Activated CD4-positive, alpha-beta T cell treated with anti-CD3 and anti-CD28 coated beads for 36 hours (primary cell): ENCODE results near the gene DDAH2. TPM values are rescaled to one million over a fixed set of nuclear protein-coding genes. Genes with fewer than 3 reads are reported as not detected.

ENCODE experiments used
- ATAC-seq: fragments of 200-7000 bp; cut with Tn5 transposase; one replicate; pipeline ENCODE4 v1.10.0; 2021; ENCODE audit warnings: mild to moderate bottlenecking, moderate library complexity
- CTCF ChIA-PET: fragments of 350-600 bp; sonication (Branson Sonifier 250); formaldehyde crosslinking; loops from one replicate; lab custom pipeline; 2021; ENCODE audit warnings: antibody characterized with exemption; lab: Charles Lee
- POLR2A ChIA-PET: fragments of 350-600 bp; sonication (Branson Sonifier 250); formaldehyde crosslinking; loops from one replicate; lab custom pipeline; 2021; ENCODE audit warnings: antibody characterized with exemption, inconsistent platforms; lab: Charles Lee
- DNase-seq: peaks from one replicate; pipeline ENCODE4 v3.0.0-alpha.2; 2020
- H3K27ac Mint-ChIP-seq: one replicate; pipeline ENCODE4 v1.8.0; 2021; ENCODE audit warnings: mixed read lengths
- H3K27me3 Mint-ChIP-seq: one replicate; pipeline ENCODE4 v1.8.0; 2021; ENCODE audit warnings: mixed read lengths
- H3K36me3 Mint-ChIP-seq: one replicate; pipeline ENCODE4 v1.8.0; 2021; ENCODE audit warnings: low read depth, mixed read lengths
- H3K4me1 Mint-ChIP-seq: one replicate; pipeline ENCODE4 v1.8.0; 2021; ENCODE audit warnings: mixed read lengths
- H3K4me3 Mint-ChIP-seq: one replicate; pipeline ENCODE4 v1.8.0; 2021; ENCODE audit warnings: mild to moderate bottlenecking, moderate library complexity, mixed read lengths
- H3K9me3 Mint-ChIP-seq: one replicate; pipeline ENCODE4 v1.8.0; 2021; ENCODE audit warnings: low read depth, mixed read lengths
- intact Hi-C, 2 experiments: fragments of 100-400 bp; cut with DNase I in 1 of 2; cut with micrococcal nuclease in 1 of 2; formaldehyde crosslinking; loops; one replicate each; pipeline versions ENCODE4 v1.14.2 to v1.15.1; 2022 to 2024; cut with DNase I, micrococcal nuclease
- total RNA-seq, 2 experiments: library from RNA; stranded (reverse); gene quantifications; one replicate each; pipeline ENCODE4 v1.2.3, GENCODE V29; 2021

The DDAH2 gene, protein sequence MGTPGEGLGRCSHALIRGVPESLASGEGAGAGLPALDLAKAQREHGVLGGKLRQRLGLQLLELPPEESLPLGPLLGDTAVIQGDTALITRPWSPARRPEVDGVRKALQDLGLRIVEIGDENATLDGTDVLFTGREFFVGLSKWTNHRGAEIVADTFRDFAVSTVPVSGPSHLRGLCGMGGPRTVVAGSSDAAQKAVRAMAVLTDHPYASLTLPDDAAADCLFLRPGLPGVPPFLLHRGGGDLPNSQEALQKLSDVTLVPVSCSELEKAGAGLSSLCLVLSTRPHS
- 1 to 10 TPM; 4.4 to 5.6 TPM for total RNA-seq

DNA sequence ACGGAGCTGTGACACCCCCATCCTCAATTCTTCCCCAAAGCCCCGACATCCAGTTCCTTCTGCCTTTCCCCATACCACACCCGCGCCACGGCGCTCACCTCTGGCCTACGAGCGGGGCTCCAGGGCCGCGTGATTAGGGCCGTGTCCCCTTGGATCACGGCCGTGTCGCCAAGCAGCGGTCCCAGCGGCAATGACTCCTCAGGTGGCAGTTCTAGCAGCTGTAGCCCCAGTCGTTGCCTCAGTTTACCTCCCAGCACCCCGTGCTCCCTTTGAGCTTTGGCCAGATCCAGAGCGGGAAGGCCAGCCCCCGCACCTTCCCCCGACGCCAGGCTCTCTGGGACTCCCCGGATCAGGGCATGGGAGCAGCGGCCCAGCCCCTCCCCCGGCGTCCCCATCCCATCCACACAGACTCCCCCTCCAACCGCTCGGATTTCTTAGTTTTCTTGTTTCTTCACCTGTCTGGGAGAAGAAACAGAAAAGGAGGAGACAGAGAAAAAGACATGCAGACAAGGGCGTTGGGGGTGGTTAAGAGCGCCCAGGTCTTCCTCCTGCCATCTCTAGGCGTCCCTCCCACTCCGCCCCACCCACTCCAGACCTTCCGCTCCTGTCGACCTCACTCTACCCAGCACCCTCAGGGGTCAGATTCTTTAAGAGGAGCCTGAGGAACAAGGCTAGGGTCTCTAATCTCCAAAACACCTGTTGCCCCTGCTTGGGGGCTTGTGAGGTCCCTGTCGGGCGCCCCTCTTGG is at the start of gene DDAH2:
Gene DDAH2 (minus strand): TSS at position 533 of the 748 bp plus-strand sequence. CDS start 138 bp downstream, at position 395.
- peaks cover 59% of the 10 kb centered on the region for H3K4me1 Mint-ChIP-seq
- H3K36me3 Mint-ChIP-seq = peaks cover 32% of the 10 kb centered on the region
- ATAC-seq = peak; percentile 14

DNA sequence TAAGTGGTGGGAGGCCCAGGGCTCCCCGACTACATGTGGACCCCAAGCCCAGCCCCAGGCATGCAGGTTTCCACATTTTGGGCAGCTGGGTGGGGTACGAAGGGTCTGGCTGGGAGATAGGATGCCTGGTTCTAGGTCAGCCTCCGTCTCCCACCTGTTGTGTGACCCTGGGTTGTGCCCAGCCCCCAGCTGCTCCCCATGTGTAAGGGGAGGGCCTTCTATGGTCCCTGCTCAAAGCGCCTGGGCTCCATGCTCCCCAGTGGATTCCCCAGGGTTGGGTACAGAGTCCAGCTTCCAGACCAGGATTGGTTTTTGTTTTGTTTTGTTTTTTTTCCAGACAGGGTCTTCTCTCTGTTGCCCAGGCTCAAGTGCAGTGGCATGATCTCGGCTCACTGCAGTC is 49.1 kb upstream of the DDAH2 start:
- no peaks in the 10 kb centered on the region for H3K27me3 Mint-ChIP-seq
- ChIA-PET POLR2A (no interaction called here), CTCF (interaction anchor here (0.6 to 1.2 kb wide), 3 partner anchors 20 to 1045 kb away, joined by 3 to 5 read pairs (median 3); no protein-coding TSS in a partner anchor)
- H3K9me3 Mint-ChIP-seq = no peaks in the 10 kb centered on the region
- no peak for ATAC-seq
- intact Hi-C loops = no loop called here
- no peak for DNase-seq
- peaks cover 27% of the 10 kb centered on the region for H3K4me1 Mint-ChIP-seq
- peaks cover 40% of the 10 kb centered on the region for H3K36me3 Mint-ChIP-seq
- no peak overlapping the region for H3K27ac Mint-ChIP-seq
- no peak overlapping the region for H3K4me3 Mint-ChIP-seq

More for the DNA sequence above, at the start of gene DDAH2:
- CTCF ChIA-PET = interaction anchor here (0.6 to 1.9 kb wide), 12 partner anchors 9 to 231 kb away, joined by 3 to 8 read pairs (median 4); partner anchors contain the start of genes ABHD16A, MSH5 and NEU1
- H3K27me3 Mint-ChIP-seq = no peaks in the 10 kb centered on the region
- peak within 1 kb of the TSS; percentile 69 for H3K4me3 Mint-ChIP-seq
- no peak for DNase-seq
- POLR2A ChIA-PET = no interaction called here
- intact Hi-C loops = loop anchor here (1.0 to 2.0 kb wide), 6 partner anchors 9 to 98 kb away; partner anchors contain the start of genes HSPA1B (in 2 of the 2), ABHD16A (in 1 of the 2), LY6G5C (in 1 of the 2) and VARS1 (in 1 of the 2)
- H3K9me3 Mint-ChIP-seq = no peaks in the 10 kb centered on the region
- H3K27ac Mint-ChIP-seq = peak within 1 kb of the TSS; percentile 5

DNA sequence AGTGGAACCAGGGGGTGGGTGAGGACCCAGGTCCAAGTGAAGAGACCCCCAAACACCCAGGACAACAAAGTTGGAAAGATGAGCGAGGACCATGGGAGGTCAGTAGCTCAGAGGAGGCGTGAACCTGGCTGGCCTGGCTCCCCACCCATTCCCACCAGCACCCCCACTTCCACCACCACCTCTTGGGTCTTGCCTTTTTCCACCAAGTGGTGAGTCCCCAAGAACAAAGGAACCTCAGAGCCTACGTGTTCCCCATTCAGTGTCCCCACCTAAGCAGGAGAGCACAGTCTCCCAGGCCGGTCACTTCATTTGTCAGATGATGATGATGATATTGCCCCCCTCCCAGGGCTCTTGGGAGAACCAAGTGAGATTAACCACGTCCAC is 48.6 kb upstream of the DDAH2 start:
- no peaks in the 10 kb centered on the region for H3K9me3 Mint-ChIP-seq
- H3K27me3 Mint-ChIP-seq = no peaks in the 10 kb centered on the region
- no peak for ATAC-seq
- DNase-seq = no peak
- peak overlapping the region; percentile 47 for H3K27ac Mint-ChIP-seq
- peaks cover 31% of the 10 kb centered on the region for H3K4me1 Mint-ChIP-seq
- ChIA-PET CTCF (interaction anchor here (0.6 to 1.2 kb wide), 6 partner anchors 13 to 197 kb away, joined by 3 to 4 read pairs (median 3); no protein-coding TSS in a partner anchor), POLR2A (no interaction called here)
- intact Hi-C loops = no loop called here
- H3K4me3 Mint-ChIP-seq = no peak overlapping the region
- peaks cover 38% of the 10 kb centered on the region for H3K36me3 Mint-ChIP-seq

DNA sequence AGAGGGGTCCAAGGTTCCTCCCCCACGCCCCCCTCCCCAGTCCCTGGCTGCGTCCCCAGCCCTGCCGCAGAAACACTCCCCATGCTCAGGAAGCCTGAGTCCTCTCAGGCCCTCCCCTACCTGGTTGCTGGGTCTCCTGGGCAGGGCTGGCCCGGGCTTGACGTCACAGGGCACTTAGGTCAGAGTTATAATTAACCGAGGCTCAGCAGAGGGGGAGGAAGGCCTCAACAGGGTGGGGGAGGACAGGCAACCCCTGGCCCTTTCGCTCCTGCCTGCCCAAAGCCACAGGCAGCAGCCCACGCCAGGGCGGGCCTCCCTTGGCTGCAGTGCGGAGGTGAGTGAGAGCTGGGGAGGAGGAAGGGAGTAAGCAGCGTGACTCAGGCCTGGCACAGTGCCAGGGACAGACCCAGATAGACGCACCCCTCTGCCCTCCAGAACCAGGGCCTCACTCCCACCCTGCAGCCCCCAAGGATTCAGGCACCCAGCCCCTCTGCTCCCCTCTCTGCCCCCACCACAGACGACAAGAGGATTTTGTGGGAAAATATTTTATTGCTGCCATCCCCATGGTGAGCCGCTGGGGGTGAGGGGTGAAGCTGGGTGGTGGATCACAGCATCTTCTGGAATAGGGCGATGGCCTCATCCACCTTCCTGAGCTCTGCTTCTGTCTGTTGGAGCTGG is 48.0 kb upstream of the DDAH2 start, which contains the start of gene VWA7:
Gene VWA7 (minus strand): TSS at position 340 of the 678 bp plus-strand sequence. CDS start 549 bp downstream, outside the sequence.
- Mint-ChIP-seq H3K36me3 (peaks cover 33% of the 10 kb centered on the region), H3K9me3 (no peaks in the 10 kb centered on the region), H3K27me3 (no peaks in the 10 kb centered on the region), H3K4me1 (peaks cover 36% of the 10 kb centered on the region), H3K4me3 (no peak within 1 kb of the TSS), H3K27ac (peak within 1 kb of the TSS; percentile 47)
- ATAC-seq = peak; percentile 93
- POLR2A ChIA-PET = no interaction called here
- intact Hi-C loops = no loop called here
- CTCF ChIA-PET = interaction anchor here (0.7 to 1.2 kb wide), 6 partner anchors 14 to 197 kb away, joined by 3 to 4 read pairs (median 3); no protein-coding TSS in a partner anchor
- peak; percentile 90 for DNase-seq

DNA sequence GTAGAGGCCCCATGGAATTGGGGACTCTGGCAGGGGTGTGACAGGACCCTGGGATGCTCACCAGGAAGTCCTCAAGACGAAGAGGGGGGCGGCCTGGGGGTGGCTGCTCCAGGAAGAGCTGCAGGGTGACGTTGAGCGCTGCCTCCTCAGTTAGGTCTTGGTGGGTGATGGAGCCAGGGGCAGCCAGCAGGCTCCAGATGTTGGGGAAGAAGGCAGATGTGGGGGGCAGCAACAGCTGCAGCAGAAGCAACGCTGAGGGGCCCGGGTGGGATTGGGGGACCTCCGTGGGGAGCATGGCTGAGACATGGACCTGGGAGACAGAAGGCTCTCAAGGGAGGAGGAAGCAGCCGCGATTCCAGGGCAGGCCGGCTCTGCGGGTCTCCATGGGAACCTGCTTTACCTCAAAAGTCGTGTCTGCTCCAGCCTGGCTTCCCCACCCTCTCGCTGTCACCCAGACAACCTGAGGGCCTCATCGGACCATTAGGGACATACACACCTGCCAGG is 47.4 kb upstream of the DDAH2 start:
- intact Hi-C loops = no loop called here
- Mint-ChIP-seq H3K4me1 (peaks cover 38% of the 10 kb centered on the region), H3K9me3 (no peaks in the 10 kb centered on the region), H3K27me3 (no peaks in the 10 kb centered on the region), H3K36me3 (peaks cover 27% of the 10 kb centered on the region), H3K27ac (no peak overlapping the region), H3K4me3 (no peak overlapping the region)
- ChIA-PET POLR2A (no interaction called here), CTCF (interaction anchor here (0.8 kb wide), 1 partner anchor 54 kb away, joined by 3 read pairs; no protein-coding TSS in a partner anchor)
- DNase-seq = no peak
- ATAC-seq = peak; percentile 5

DNA sequence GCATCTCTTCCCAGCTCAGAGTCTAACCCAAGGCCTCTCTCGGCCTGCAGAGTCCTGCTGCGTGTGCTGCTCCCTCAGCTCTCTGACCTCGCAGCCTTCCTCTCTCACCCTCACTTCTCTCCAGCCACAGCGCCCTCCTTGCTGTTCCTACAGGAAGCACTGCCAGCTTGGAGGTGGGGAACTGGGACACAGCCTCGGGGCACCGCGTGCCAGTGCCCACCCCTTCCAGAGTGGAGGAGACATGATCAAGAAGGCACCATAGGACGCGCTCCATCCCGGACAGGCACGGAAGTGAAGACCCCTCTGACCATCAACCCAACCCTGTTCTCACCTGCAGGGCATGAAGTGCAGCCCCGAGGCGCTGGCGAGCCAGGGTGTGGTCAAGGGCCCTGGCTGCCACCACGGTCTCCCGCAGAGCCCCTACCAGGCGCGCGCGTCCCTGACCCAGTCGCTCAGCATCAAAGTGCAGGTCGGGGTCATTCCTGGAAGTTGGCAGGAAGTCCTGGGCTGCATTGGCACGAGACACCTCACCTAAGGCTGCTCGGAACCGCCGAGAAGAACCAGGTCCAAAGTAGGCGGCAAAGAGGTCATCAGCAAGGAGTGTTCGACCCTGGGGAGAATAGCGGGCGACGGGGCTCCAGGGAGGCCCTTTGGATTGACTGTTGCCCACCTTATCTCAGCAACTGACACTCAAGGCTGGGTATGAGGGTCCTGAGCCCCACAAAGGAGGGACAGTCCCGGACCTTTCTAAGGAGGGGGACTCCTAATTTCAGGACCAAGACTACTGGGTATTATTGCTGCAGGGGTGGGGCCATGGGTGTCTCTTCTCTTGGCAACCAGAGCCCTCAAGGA is 46.8 kb upstream of the DDAH2 start:
- peaks cover 32% of the 10 kb centered on the region for H3K36me3 Mint-ChIP-seq
- no peak overlapping the region for H3K4me3 Mint-ChIP-seq
- no peak for DNase-seq
- intact Hi-C loops = no loop called here
- no peak for ATAC-seq
- peak overlapping the region; percentile 47 for H3K27ac Mint-ChIP-seq
- peaks cover 43% of the 10 kb centered on the region for H3K4me1 Mint-ChIP-seq
- ChIA-PET CTCF (interaction anchor here (0.8 to 1.4 kb wide), 2 partner anchors 41 to 55 kb away, joined by 3 to 4 read pairs; no protein-coding TSS in a partner anchor), POLR2A (no interaction called here)
- H3K9me3 Mint-ChIP-seq = no peaks in the 10 kb centered on the region
- no peaks in the 10 kb centered on the region for H3K27me3 Mint-ChIP-seq

DNA sequence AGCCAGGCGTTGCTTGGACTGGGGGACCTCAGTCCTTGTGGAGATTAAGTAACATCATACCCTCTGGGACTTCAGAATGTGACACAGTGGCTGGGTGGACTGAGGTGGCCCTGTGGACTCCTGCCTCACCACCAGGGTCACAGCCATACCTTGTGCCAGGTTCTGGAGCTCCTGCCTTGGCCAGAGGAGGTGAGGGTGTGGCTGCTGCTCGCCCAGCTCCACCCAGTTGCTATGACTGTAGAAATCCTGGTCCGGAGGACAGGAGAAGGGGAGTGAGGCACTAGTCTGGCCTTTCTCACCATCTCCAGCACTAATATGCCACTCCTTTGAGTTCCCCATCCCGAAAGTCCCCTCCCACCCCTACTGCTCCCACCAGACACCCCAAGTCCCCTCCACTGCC is 46.1 kb upstream of the DDAH2 start:
- ChIA-PET CTCF (interaction anchor here (1.4 to 1.6 kb wide), 2 partner anchors 20 to 40 kb away, joined by 4 to 5 read pairs; partner anchors contain the start of gene VARS1), POLR2A (no interaction called here)
- no peak for DNase-seq
- Mint-ChIP-seq H3K36me3 (peaks cover 28% of the 10 kb centered on the region), H3K27me3 (no peaks in the 10 kb centered on the region), H3K4me1 (peaks cover 43% of the 10 kb centered on the region), H3K4me3 (no peak overlapping the region), H3K9me3 (no peaks in the 10 kb centered on the region), H3K27ac (no peak overlapping the region)
- ATAC-seq = no peak
- intact Hi-C loops = no loop called here

DNA sequence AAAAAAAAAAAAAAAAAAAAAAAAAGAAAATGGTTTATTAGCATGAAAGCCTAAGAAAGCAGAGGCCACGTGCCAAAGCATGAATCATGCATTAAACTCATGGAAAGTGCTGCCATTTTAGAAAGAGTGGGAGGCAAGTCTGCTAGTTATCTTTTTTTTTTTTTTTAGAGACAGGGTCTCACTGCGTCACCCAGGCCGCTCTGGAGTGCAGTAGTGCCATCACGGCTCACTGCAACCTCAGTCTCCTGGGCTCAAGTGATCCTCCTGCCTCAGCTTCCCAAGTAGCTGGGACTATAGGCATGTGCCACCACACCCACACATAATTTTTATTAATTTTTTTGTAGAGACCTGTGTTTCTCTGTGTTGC is 42.9 kb upstream of the DDAH2 start:
- no peaks in the 10 kb centered on the region for H3K27me3 Mint-ChIP-seq
- POLR2A ChIA-PET = no interaction called here
- no peak overlapping the region for H3K27ac Mint-ChIP-seq
- no peak overlapping the region for H3K4me3 Mint-ChIP-seq
- peaks cover 33% of the 10 kb centered on the region for H3K4me1 Mint-ChIP-seq
- CTCF ChIA-PET = interaction anchor here (1.0 kb wide), 1 partner anchor 31 kb away, joined by 3 read pairs; no protein-coding TSS in a partner anchor
- no peaks in the 10 kb centered on the region for H3K9me3 Mint-ChIP-seq
- intact Hi-C loops = loop anchor here in 1 of 2 experiments (5.0 kb wide), 1 partner anchor 35 kb away; the partner anchor contains the start of gene CLIC1
- DNase-seq = peak; percentile 52
- peaks cover 7% of the 10 kb centered on the region for H3K36me3 Mint-ChIP-seq
- peak; percentile 13 for ATAC-seq

DNA sequence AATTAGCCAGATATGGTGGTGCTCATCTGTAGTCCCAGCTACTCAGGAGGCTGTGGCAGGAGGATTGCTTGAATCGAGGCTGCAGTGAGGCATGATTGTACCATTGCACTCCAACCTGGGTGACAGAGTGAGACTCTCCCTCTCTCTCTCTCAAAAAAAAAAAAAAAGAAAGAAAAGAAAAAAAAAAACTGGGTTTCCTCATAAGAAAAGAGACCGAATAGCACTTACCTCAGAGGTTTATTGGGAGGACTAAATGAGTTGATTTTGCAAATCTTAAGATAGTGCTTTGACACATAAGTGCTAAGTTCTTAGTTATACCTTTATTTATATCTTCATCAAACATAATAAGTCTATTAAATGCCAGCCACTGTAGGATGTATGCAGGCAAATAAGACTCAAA is 41.8 kb upstream of the DDAH2 start:
- H3K4me1 Mint-ChIP-seq = peaks cover 24% of the 10 kb centered on the region
- CTCF ChIA-PET = interaction anchor here (0.6 to 2.6 kb wide), 10 partner anchors 28 to 470 kb away, joined by 3 to 15 read pairs (median 4); partner anchors contain the start of genes DDAH2, LSM2, LY6G6F and MSH5
- POLR2A ChIA-PET = no interaction called here
- no peaks in the 10 kb centered on the region for H3K9me3 Mint-ChIP-seq
- ATAC-seq (no peak), DNase-seq (no peak)
- intact Hi-C loops = loop anchor here in 1 of 2 experiments (5.0 kb wide), 1 partner anchor 34 kb away; the partner anchor contains the start of gene CLIC1
- peak overlapping the region; percentile 14 for H3K27ac Mint-ChIP-seq
- peaks cover 7% of the 10 kb centered on the region for H3K36me3 Mint-ChIP-seq
- no peaks in the 10 kb centered on the region for H3K27me3 Mint-ChIP-seq
- no peak overlapping the region for H3K4me3 Mint-ChIP-seq
